ENCODE results near the gene TPK1. TPM values are rescaled to one million over a fixed set of nuclear protein-coding genes. Genes with fewer than 3 reads are reported as not detected.

The TPK1 gene
- total RNA-seq, 1 experiment from 2014 or later, result 3.1 TPM

DNA sequence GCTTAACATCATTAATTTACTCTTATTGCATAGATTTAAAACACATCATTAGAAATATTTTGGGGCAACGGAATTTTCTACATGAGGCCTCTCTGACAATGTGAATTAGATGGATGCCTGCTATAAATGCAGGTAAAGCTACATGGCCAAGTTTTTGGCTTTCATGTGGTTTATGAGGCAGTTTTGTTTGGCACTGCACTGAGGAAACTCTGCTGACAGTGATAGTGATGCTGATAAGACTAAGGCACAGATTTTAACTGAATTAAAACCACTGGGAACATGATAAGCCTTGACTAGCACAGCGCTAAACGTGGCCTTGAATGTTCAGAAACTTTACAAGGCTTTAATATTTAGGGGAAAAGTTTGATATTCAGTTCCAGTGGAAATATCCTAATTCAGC, 318.1 kb downstream of the TPK1 start:
- Histone ChIP-seq H2BK20ac (ENCODE audit: low read depth, low read length, poor library complexity, severe bottlenecking) (no peak overlapping the region), H3K23me2 (ENCODE audit: insufficient read length, low read depth, low read length, poor library complexity, severe bottlenecking) (no peaks in the 10 kb centered on the region), H4K8ac (replicated peaks; ENCODE audit: insufficient read length, low read depth, low read length) (no peak overlapping the region), H4K5ac (ENCODE audit: insufficient read length, low read depth, low read length) (no peak overlapping the region), H2BK12ac (ENCODE audit: insufficient read length, low read depth, low read length) (no peak overlapping the region), H3K56ac (ENCODE audit: insufficient read length, low read depth, low read length) (no peak overlapping the region), H3T11ph (ENCODE audit: low read length) (no peak overlapping the region), H3K4me1 (ENCODE audit: insufficient read depth, low read length) (no peaks in the 10 kb centered on the region), H2BK120ac (ENCODE audit: low read depth, low read length, poor library complexity, severe bottlenecking) (no peak overlapping the region), H2BK15ac (ENCODE audit: low read depth, low read length) (no peak overlapping the region), H3K14ac (ENCODE audit: insufficient read depth, low read length) (no peak overlapping the region), H2AK5ac (ENCODE audit: insufficient read length, low read length) (no peak overlapping the region), H3K9ac (ENCODE audit: extremely low read depth, insufficient read length, low read length) (no peak overlapping the region), H2BK5ac (ENCODE audit: insufficient read length, low read length) (no peak overlapping the region), H3K23ac (ENCODE audit: insufficient read length, low read depth, low read length) (no peak overlapping the region), H3K79me2 (ENCODE audit: insufficient read depth, low read length) (no peaks in the 10 kb centered on the region), H2AFZ (ENCODE audit: low read length) (no peak overlapping the region), H4K20me1 (ENCODE audit: control insufficient read depth, insufficient read depth, insufficient read length) (no peaks in the 10 kb centered on the region), H3K27ac (ENCODE audit: insufficient read length, low read depth, low read length) (no peak overlapping the region), H3K4me2 (ENCODE audit: insufficient read depth, insufficient read length, low read length) (no peak overlapping the region), H3K4ac (ENCODE audit: low read depth, low read length) (no peak overlapping the region), H3K18ac (ENCODE audit: insufficient read length, low read depth, low read length) (no peak overlapping the region), H3K79me1 (ENCODE audit: insufficient read depth, low read depth, low read length, poor library complexity, severe bottlenecking) (no peaks in the 10 kb centered on the region), H4K91ac (ENCODE audit: insufficient read length, low read depth, low read length) (no peak overlapping the region), H3K27me3 (ENCODE audit: insufficient read depth, low read length) (no peaks in the 10 kb centered on the region), H3K9me3 (ENCODE audit: control insufficient read depth, low read depth, low read length) (no peaks in the 10 kb centered on the region)
- Mint-ChIP-seq H3K9me3 (no peaks in the 10 kb centered on the region), H3K4me1 (peaks cover 12 to 15% of the 10 kb centered on the region in 2 experiments), H3K27me3 (ENCODE audit: low read depth) (no peaks in the 10 kb centered on the region), H3K4me3 (no peak overlapping the region), H3K36me3 (ENCODE audit: insufficient read depth in 1 of 3, low read depth in 3 of 3) (no peaks in the 10 kb centered on the region), H3K27ac (no peak overlapping the region)
- DNase-seq, result no peak
- TF ChIP-seq, protein P1, sequence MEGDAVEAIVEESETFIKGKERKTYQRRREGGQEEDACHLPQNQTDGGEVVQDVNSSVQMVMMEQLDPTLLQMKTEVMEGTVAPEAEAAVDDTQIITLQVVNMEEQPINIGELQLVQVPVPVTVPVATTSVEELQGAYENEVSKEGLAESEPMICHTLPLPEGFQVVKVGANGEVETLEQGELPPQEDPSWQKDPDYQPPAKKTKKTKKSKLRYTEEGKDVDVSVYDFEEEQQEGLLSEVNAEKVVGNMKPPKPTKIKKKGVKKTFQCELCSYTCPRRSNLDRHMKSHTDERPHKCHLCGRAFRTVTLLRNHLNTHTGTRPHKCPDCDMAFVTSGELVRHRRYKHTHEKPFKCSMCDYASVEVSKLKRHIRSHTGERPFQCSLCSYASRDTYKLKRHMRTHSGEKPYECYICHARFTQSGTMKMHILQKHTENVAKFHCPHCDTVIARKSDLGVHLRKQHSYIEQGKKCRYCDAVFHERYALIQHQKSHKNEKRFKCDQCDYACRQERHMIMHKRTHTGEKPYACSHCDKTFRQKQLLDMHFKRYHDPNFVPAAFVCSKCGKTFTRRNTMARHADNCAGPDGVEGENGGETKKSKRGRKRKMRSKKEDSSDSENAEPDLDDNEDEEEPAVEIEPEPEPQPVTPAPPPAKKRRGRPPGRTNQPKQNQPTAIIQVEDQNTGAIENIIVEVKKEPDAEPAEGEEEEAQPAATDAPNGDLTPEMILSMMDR (conservative IDR thresholded peaks at IDR 0.05), result no peak
- WGBS (ENCODE audit: extremely low coverage, insufficient read length, low lambda C conversion rate), result no CpG with 5 or more reads among the region's 3 CpGs

Data from H9 (cell line).